GM12874 (cell line): ENCODE results near the gene EXTL1.

Experiments used
- TF ChIP-seq, protein P1 (sequence below): IDR thresholded peaks from 2 replicates; pipeline ENCODE4 v1.5.1; 2011; ENCODE audit warnings: low read depth, mild to moderate bottlenecking, control low read depth, low read length, moderate library complexity; ENCODE audit not compliant: insufficient read depth

Gene EXTL1

GRCh38 chr1:26021647-26022403, at the start of gene EXTL1:
Gene EXTL1, plus strand, starts transcription at chr1:26021775. Its CDS starts 872 bp downstream, at chr1:26022647.
- TF ChIP-seq, protein P1, sequence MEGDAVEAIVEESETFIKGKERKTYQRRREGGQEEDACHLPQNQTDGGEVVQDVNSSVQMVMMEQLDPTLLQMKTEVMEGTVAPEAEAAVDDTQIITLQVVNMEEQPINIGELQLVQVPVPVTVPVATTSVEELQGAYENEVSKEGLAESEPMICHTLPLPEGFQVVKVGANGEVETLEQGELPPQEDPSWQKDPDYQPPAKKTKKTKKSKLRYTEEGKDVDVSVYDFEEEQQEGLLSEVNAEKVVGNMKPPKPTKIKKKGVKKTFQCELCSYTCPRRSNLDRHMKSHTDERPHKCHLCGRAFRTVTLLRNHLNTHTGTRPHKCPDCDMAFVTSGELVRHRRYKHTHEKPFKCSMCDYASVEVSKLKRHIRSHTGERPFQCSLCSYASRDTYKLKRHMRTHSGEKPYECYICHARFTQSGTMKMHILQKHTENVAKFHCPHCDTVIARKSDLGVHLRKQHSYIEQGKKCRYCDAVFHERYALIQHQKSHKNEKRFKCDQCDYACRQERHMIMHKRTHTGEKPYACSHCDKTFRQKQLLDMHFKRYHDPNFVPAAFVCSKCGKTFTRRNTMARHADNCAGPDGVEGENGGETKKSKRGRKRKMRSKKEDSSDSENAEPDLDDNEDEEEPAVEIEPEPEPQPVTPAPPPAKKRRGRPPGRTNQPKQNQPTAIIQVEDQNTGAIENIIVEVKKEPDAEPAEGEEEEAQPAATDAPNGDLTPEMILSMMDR = no peak

DNA sequence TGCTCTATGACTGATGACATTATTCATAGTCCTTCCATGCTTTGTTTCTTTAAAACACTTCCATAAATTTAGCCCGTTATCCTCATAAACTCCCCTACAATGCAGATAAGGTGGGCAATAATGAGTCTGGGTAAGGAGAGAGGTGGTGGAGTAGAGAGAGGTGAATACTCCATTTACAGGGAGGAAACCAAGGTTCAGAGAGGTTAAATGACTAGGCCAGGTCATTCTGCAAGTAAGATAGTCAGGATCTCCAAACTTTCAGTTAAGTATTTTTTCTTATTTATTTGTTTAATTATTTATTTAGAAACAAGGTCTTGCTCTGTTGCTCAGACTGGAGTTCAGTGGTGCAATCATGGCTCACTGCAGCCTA, 49.8 kb upstream of the EXTL1 start:
- TF ChIP-seq, protein P1 = no peak

GRCh38 chr1:25973610-25974321, 47.8 kb upstream of the EXTL1 start:
- TF ChIP-seq, protein P1 = no peak

DNA sequence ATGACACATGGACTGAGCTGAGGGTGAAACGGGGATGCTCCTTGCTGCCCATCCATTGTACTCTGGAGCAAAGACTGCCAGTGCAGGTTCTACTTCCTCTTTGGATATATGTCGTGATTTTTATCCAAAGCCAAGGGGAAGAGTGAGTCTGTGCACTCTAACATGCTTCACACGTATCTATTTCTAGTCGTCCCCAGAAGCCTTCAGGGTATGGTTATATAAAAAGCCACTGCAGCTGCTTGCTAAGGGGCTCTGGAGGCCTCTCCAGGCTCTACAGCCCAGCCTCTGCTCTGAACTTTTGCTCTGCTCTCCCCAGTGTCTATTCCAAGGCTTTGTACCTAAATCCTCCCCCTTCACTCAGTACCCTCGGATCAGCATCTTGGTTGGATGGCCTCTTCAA, 43.8 kb upstream of the EXTL1 start:
- TF ChIP-seq, protein P1 = no peak

- TF ChIP-seq, protein P1 = no peak
These were observed 43.2 kb upstream of the EXTL1 start for GRCh38 chr1:25978403-25978802.

DNA sequence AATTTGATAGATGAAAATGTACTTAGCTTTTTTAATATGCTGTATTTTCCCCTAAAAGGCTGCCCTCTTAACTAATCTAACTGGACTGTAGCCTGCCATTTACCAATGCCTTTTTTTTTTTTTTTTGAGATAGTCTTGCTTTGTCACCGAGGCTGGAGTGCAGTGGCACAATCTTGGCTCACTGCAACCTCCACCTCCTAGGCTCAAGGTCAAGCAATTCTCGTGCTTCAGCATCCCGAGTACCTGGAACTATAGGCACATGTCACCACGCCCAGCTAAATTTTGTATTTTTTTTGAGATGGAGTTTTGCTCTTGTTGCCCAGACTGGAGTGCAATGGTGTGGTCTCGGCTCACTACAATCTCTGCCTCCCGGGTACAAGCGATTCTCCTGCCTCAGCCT, 42.4 kb upstream of the EXTL1 start:
- TF ChIP-seq, protein P1 = no peak

DNA sequence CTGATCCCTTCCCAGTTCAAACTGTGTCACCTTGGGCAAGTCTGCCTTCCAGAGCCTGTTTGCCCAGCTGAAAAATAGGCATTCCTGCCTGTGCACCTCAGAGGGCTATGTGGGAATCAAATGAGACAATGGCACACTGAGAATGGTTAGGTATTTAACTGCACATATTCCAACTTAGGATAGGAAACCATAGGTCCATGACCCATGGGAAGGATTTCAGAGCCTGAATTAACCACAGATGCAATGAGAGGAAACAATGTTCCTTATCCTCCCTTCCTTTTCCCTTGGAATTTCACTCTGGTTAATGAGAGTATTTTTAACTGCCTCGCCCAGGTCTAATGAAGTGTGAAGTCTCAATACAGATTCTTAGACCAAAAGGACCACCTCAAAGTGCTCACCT, 36.4 kb upstream of the EXTL1 start:
- TF ChIP-seq, protein P1 = no peak
